SK-N-SH (cell line): ENCODE results near the gene TMEM245. TPM values are rescaled to one million over a fixed set of nuclear protein-coding genes. Genes with fewer than 3 reads are reported as not detected.

Source experiments
- CTCF ChIA-PET: fragments of 300-600, 350-600 bp; formaldehyde crosslinking; extraction: SDS; loops from one replicate; lab custom pipeline; 2021; lab: Yijun Ruan, JAX
- POLR2A ChIA-PET: fragments of 350-600 bp; sonication (Branson Sonifier 250); formaldehyde crosslinking; extraction: SDS; loops from one replicate; lab custom pipeline; 2020; ENCODE audit warnings: antibody characterized with exemption, inconsistent platforms; lab: Yijun Ruan, JAX
- DNase-seq: peaks from one replicate; pipeline ENCODE4 v3.0.0; 2012
- H2AFZ ChIP-seq: fragments of 200-600 bp; sonication (generic); 2 replicates; pipeline ENCODE4 v1.8.1; 2016; ENCODE audit warnings: antibody characterized with exemption, mild to moderate bottlenecking, low read depth
- H3F3A ChIP-seq: fragments of 200-600 bp; sonication (generic); replicated peaks from 2 replicates; pipeline ENCODE3; 2016; ENCODE audit warnings: antibody characterized with exemption, mild to moderate bottlenecking; ENCODE audit not compliant: insufficient read depth
- H3K27ac ChIP-seq, 2 experiments: fragments of 200-500 bp in 1 of 2; fragments of 200-600 bp in 1 of 2; sonication (Bioruptor generic) in 1 of 2; sonication (generic), shearing (Covaris generic) in 1 of 2; 2 replicates each; pipeline versions ENCODE4 v1.5.1 to v1.6.1; 2014 to 2016; ENCODE audit warnings: low read depth in 2 of 2, inconsistent platforms in 1 of 2, low read length in 1 of 2, mild to moderate bottlenecking in 1 of 2, mixed read lengths in 1 of 2
- H3K27me3 ChIP-seq: fragments of 200-600 bp; sonication (generic), shearing (Covaris generic); 2 replicates; pipeline ENCODE4 v1.6.1; 2016; ENCODE audit warnings: mixed run types; ENCODE audit not compliant: insufficient read depth
- H3K36me3 ChIP-seq, 2 experiments: fragments of 200-500 bp in 1 of 2; fragments of 200-600 bp in 1 of 2; sonication (Bioruptor generic) in 1 of 2; sonication (generic) in 1 of 2; replicated peaks in 1 of 2; 2 replicates each; pipeline versions ENCODE3 to v1.5.1; 2014 to 2016; ENCODE audit warnings: low read length in 1 of 2, mild to moderate bottlenecking in 1 of 2; ENCODE audit not compliant: insufficient read depth in 2 of 2, control insufficient read depth in 1 of 2
- H3K4me1 ChIP-seq, 2 experiments: fragments of 200-500 bp in 1 of 2; fragments of 200-600 bp in 1 of 2; sonication (Bioruptor generic) in 1 of 2; sonication (generic), shearing (Covaris generic) in 1 of 2; 2 replicates each; pipeline versions ENCODE4 v1.5.1 to v1.6.1; 2014 to 2016; ENCODE audit warnings: low read depth in 1 of 2, low read length in 1 of 2, mixed run types in 1 of 2; ENCODE audit not compliant: insufficient read depth in 2 of 2, control insufficient read depth in 1 of 2
- H3K4me2 ChIP-seq: fragments of 200-600 bp; sonication (generic), shearing (Covaris generic); 2 replicates; pipeline ENCODE4 v1.6.1; 2017; ENCODE audit warnings: mixed run types
- H3K4me3 ChIP-seq, 2 experiments: fragments of 200-500 bp in 1 of 2; fragments of 200-600 bp in 1 of 2; sonication (Bioruptor generic) in 1 of 2; sonication (generic), shearing (Covaris generic) in 1 of 2; 2 replicates each; pipeline versions ENCODE4 v1.5.1 to v1.8.1; 2014 to 2016; ENCODE audit warnings: low read depth in 2 of 2, inconsistent platforms in 1 of 2, low read length in 1 of 2, mild to moderate bottlenecking in 1 of 2, mixed read lengths in 1 of 2, moderate library complexity in 1 of 2
- H3K79me2 ChIP-seq: fragments of 200-600 bp; sonication (generic); 2 replicates; pipeline ENCODE4 v1.8.1; 2017; ENCODE audit warnings: mild to moderate bottlenecking; ENCODE audit not compliant: insufficient read depth
- H3K9ac ChIP-seq: fragments of 200-600 bp; sonication (generic); 2 replicates; pipeline ENCODE4 v1.6.1; 2017; ENCODE audit warnings: mixed run types
- H3K9me2 ChIP-seq: fragments of 200-600 bp; sonication (generic); 2 replicates; pipeline ENCODE4 v1.6.1; 2017; ENCODE audit warnings: mixed run types
- H3K9me3 ChIP-seq: fragments of 200-600 bp; sonication (generic); 2 replicates; pipeline ENCODE4 v1.6.1; 2017; ENCODE audit warnings: mixed run types, mild to moderate bottlenecking, moderate library complexity
- H4K20me1 ChIP-seq: fragments of 200-600 bp; sonication (generic); 2 replicates; pipeline ENCODE4 v1.6.1; 2017; ENCODE audit warnings: mild to moderate bottlenecking, mixed run types; ENCODE audit not compliant: insufficient read depth
- FOSL2 ChIP-seq: IDR thresholded peaks from 2 replicates; pipeline ENCODE4 v1.4.0; 2012; ENCODE audit warnings: low read depth, mild to moderate bottlenecking, moderate library complexity, borderline replicate concordance
- FOXM1 ChIP-seq: IDR thresholded peaks from 2 replicates; pipeline ENCODE4 v1.4.0; 2012; ENCODE audit warnings: low read depth, mild to moderate bottlenecking
- GABPA ChIP-seq: IDR thresholded peaks from 2 replicates; pipeline ENCODE4 v1.4.0; 2012; ENCODE audit warnings: low read depth, mild to moderate bottlenecking
- GATA2 ChIP-seq: sonication (generic); formaldehyde crosslinking; IDR thresholded peaks from 2 replicates; pipeline ENCODE4 v1.5.0; 2020; ENCODE audit warnings: mild to moderate bottlenecking, missing genetic modification reagents
- JUND ChIP-seq: IDR thresholded peaks from 2 replicates; pipeline ENCODE4 v1.4.0; 2012
- MEF2A ChIP-seq: IDR thresholded peaks from 2 replicates; pipeline ENCODE4 v1.4.0; 2012; ENCODE audit warnings: low read depth, borderline replicate concordance
- NRF1 ChIP-seq: IDR thresholded peaks from 2 replicates; pipeline ENCODE4 v1.6.1; 2012; ENCODE audit warnings: low read depth, mild to moderate bottlenecking, low read length
- TCF12 ChIP-seq: IDR thresholded peaks from 2 replicates; pipeline ENCODE4 v1.4.0; 2012
- YY1 ChIP-seq: IDR thresholded peaks from 2 replicates; pipeline ENCODE4 v1.4.0; 2012; ENCODE audit warnings: low read depth, mild to moderate bottlenecking
- WGBS: methylation state at CpG from one replicate; pipeline ENCODE4 v1.1.6; 2017; ENCODE audit warnings: low lambda C conversion rate; 5-methylcytosine and 5-hydroxymethylcytosine counted together
- polyA plus RNA-seq, 3 experiments: library from polyadenylated mRNA; depleted of rRNA; stranded (reverse); fragments of >200 nt; gene quantifications; 2 replicates each; pipeline ENCODE4 v1.2.3, GENCODE V29; 2012
- TF ChIP-seq, protein P1 (sequence below): IDR thresholded peaks from 2 replicates; pipeline ENCODE4 v1.4.0; 2012; ENCODE audit warnings: low read depth
- TF ChIP-seq, protein P2 (sequence below): IDR thresholded peaks from 2 replicates; pipeline ENCODE4 v1.4.0; 2012; ENCODE audit warnings: low read depth, borderline replicate concordance

TMEM245 gene
- polyA plus RNA-seq, 1 of the 3 experiments (the other 2 are of a cell fraction): 17.5 TPM

DNA sequence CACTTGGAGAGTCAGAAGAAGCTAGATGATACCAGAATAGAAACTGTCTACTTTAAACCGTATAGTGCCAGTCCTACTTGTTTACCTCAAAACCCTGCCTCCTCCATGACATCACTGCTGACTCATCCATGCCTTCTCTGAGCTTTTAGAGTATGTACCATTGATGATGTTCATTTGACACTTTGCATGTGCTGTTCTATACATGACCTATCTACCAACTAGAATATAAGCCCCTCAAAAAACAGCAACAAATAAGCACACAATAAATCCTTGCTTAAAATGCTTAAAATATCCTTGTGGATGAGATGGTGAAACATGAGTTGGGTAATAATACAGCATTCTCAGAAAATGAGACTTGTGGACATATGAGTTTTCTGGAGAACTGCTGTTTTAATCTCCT is 109.0 kb downstream of the TMEM245 start:
- Histone ChIP-seq H3K27me3 (no peaks in the 10 kb centered on the region), H3K36me3 (peaks cover 3 to 4% of the 10 kb centered on the region in 2 experiments), H3K9me2 (no peaks in the 10 kb centered on the region), H3K27ac (peak overlapping the region in 1 of 2 experiments; percentile 91; a peak in 2 of 4 replicates), H3K9ac (no peak overlapping the region), H4K20me1 (peaks cover 8% of the 10 kb centered on the region; the same call in 1 of the 2 replicates), H3F3A (peaks cover 37% of the 10 kb centered on the region), H2AFZ (no peak overlapping the region), H3K79me2 (peaks cover 63% of the 10 kb centered on the region), H3K4me1 (peaks cover 13 to 22% of the 10 kb centered on the region in 2 experiments), H3K4me3 (0 out of 4 replicates have a peak overlapping the region, but pooled peaks of 1 of the 2 experiments have one; percentile 9), H3K4me2 (peak overlapping the region; percentile 97), H3K9me3 (no peaks in the 10 kb centered on the region)
- no peak for DNase-seq
- WGBS: 7% methylated on average over 1 of the region's 1 CpG
- POLR2A ChIA-PET: no interaction called here
- TF ChIP-seq MEF2A (no peak), GATA2 (no peak), GABPA (no peak), FOSL2 (peak; percentile 79; the same call in 1 of the 2 replicates), JUND (peak; percentile 70)
- TF ChIP-seq, protein P1, sequence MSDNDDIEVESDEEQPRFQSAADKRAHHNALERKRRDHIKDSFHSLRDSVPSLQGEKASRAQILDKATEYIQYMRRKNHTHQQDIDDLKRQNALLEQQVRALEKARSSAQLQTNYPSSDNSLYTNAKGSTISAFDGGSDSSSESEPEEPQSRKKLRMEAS: 0 out of 2 replicates have a peak, but pooled peaks have one; percentile 39
- TF ChIP-seq, protein P2, sequence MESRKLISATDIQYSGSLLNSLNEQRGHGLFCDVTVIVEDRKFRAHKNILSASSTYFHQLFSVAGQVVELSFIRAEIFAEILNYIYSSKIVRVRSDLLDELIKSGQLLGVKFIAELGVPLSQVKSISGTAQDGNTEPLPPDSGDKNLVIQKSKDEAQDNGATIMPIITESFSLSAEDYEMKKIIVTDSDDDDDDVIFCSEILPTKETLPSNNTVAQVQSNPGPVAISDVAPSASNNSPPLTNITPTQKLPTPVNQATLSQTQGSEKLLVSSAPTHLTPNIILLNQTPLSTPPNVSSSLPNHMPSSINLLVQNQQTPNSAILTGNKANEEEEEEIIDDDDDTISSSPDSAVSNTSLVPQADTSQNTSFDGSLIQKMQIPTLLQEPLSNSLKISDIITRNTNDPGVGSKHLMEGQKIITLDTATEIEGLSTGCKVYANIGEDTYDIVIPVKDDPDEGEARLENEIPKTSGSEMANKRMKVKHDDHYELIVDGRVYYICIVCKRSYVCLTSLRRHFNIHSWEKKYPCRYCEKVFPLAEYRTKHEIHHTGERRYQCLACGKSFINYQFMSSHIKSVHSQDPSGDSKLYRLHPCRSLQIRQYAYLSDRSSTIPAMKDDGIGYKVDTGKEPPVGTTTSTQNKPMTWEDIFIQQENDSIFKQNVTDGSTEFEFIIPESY: no peak
- CTCF ChIA-PET: interaction anchor here (0.7 to 1.7 kb wide), 3 partner anchors 20 to 57 kb away, joined by 3 to 7 read pairs (median 3); no protein-coding TSS in a partner anchor

DNA sequence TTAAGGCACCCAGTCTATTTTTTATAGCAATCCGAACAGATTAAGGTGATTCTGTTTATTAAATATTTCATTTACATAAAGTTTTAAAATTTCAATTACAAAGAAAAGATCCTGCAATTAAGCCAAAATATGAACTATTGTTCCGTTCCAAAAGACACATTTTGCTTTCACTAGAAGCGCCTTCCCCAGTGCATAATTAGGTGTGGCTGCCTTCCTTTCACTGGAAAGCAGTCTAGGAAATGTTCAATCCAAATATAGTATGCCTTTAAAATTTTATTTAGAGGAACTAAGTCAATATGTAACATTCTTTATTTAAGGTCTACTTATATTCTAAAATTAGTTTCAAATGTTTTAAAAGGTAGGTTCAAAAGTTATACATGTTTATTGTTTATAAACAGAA is 114.1 kb downstream of the TMEM245 start:
- H3K9ac ChIP-seq: no peak overlapping the region
- no peak overlapping the region for H3K4me2 ChIP-seq
- H4K20me1 ChIP-seq: no peaks in the 10 kb centered on the region
- DNase-seq: no peak
- no peaks in the 10 kb centered on the region for H3K27me3 ChIP-seq
- 95% methylated on average over 3 of the region's 3 CpGs for WGBS
- H3K79me2 ChIP-seq: peaks cover 86% of the 10 kb centered on the region
- H3F3A ChIP-seq: peaks cover 17% of the 10 kb centered on the region
- POLR2A ChIA-PET: interaction anchor here (0.6 kb wide), 1 partner anchor 1253 kb away, joined by 4 read pairs; no protein-coding TSS in a partner anchor
- CTCF ChIA-PET: no interaction called here
- no peaks in the 10 kb centered on the region for H3K9me3 ChIP-seq
- H3K27ac ChIP-seq: no peak overlapping the region
- H3K36me3 ChIP-seq: peaks cover 0 to 28% of the 10 kb centered on the region in 2 experiments
- H3K4me3 ChIP-seq: no peak overlapping the region
- TF ChIP-seq NRF1 (no peak), FOXM1 (no peak), FOSL2 (no peak), YY1 (no peak), TCF12 (no peak), GATA2 (no peak)
- TF ChIP-seq, protein P2: no peak
- H3K9me2 ChIP-seq: no peaks in the 10 kb centered on the region
- no peak overlapping the region for H2AFZ ChIP-seq
- H3K4me1 ChIP-seq: peaks cover 0 to 7% of the 10 kb centered on the region in 2 experiments; a peak in 2 of 4 replicates
